Neural cell (in vitro differentiated cells): ENCODE results near the gene PTPRN2. TPM values are rescaled to one million over a fixed set of nuclear protein-coding genes. Genes with fewer than 3 reads are reported as not detected.

Experiments used
- H2AFZ ChIP-seq: fragments of 200-600, 300-800 bp; sonication (generic), shearing (Covaris generic); 2 replicates; pipeline ENCODE4 v1.6.0; 2014; ENCODE audit warnings: low read depth, mild to moderate bottlenecking, antibody characterized with exemption, low read length, moderate library complexity
- H3F3A ChIP-seq: fragments of 200-600 bp; shearing (Covaris generic); 2 replicates; pipeline ENCODE4 v1.6.1; 2016; ENCODE audit warnings: mild to moderate bottlenecking, moderate library complexity, mixed read lengths, antibody characterized with exemption, low read length; ENCODE audit not compliant: insufficient read depth, poor library complexity, severe bottlenecking
- H3K27ac ChIP-seq: fragments of 200-600, 300-800 bp; sonication (generic), shearing (Covaris generic); 2 replicates; pipeline ENCODE4 v1.5.1; 2014; ENCODE audit warnings: mild to moderate bottlenecking, low read length, moderate library complexity
- H3K27me3 ChIP-seq: fragments of 300-800, 200-600 bp; sonication (generic), shearing (Covaris generic); 2 replicates; pipeline ENCODE4 v1.6.0; 2014; ENCODE audit warnings: mild to moderate bottlenecking, low read depth, low read length, moderate library complexity; ENCODE audit not compliant: insufficient read depth
- H3K36me3 ChIP-seq: fragments of 300-800, 200-600 bp; sonication (generic), shearing (Covaris generic); 2 replicates; pipeline ENCODE4 v1.5.1; 2014; ENCODE audit warnings: mild to moderate bottlenecking, antibody characterized with exemption, low read length, moderate library complexity; ENCODE audit not compliant: insufficient read depth
- H3K4me2 ChIP-seq: fragments of 300-800, 200-600 bp; sonication (generic), shearing (Covaris generic); 2 replicates; pipeline ENCODE4 v1.6.0; 2014; ENCODE audit warnings: mild to moderate bottlenecking, low read length
- H3K4me3 ChIP-seq: fragments of 300-800, 200-600 bp; sonication (generic), shearing (Covaris generic); 2 replicates; pipeline ENCODE4 v1.5.1; 2014; ENCODE audit warnings: mild to moderate bottlenecking, low read length, moderate library complexity
- H3K79me2 ChIP-seq: fragments of 200-600 bp; shearing (Covaris generic); replicated peaks from 2 replicates; pipeline ENCODE4 v1.6.0; 2014; ENCODE audit warnings: mild to moderate bottlenecking, low read length, moderate library complexity; ENCODE audit not compliant: insufficient read depth
- H3K9ac ChIP-seq: fragments of 300-800, 200-600 bp; sonication (generic), shearing (Covaris generic); 2 replicates; pipeline ENCODE4 v1.6.1; 2016; ENCODE audit warnings: mild to moderate bottlenecking, low read length, mixed read lengths
- H3K9me2 ChIP-seq: fragments of 200-600 bp; shearing (Covaris generic); 2 replicates; pipeline ENCODE4 v1.6.1; 2016; ENCODE audit warnings: mild to moderate bottlenecking, low read length, mixed read lengths; ENCODE audit not compliant: insufficient read depth
- H3K9me3 ChIP-seq: fragments of 200-600, 300-800 bp; sonication (generic), shearing (Covaris generic); 2 replicates; pipeline ENCODE4 v1.6.1; 2016; ENCODE audit warnings: mild to moderate bottlenecking, mixed run types, low read length, moderate library complexity, mixed read lengths
- H4K20me1 ChIP-seq: fragments of 200-600 bp; shearing (Covaris generic); 2 replicates; pipeline ENCODE4 v1.6.1; 2016; ENCODE audit warnings: mild to moderate bottlenecking, mixed run types; ENCODE audit not compliant: insufficient read depth
- EP300 ChIP-seq: fragments of 450-650 bp; conservative IDR thresholded peaks from 2 replicates; pipeline ENCODE4 v1.6.1; 2014; ENCODE audit warnings: antibody characterized with exemption, mild to moderate bottlenecking, moderate library complexity; ENCODE audit not compliant: poor library complexity, severe bottlenecking
- EZH2 ChIP-seq: fragments of 200-600, 300-800 bp; shearing (Covaris generic), sonication (generic); IDR thresholded peaks from 2 replicates; pipeline ENCODE4 v1.6.1; 2014; ENCODE audit warnings: antibody characterized with exemption, low read length, borderline replicate concordance, mild to moderate bottlenecking; ENCODE audit not compliant: insufficient read depth, poor library complexity, severe bottlenecking
- MXI1 ChIP-seq: fragments of 450-650 bp; conservative IDR thresholded peaks from 2 replicates; pipeline ENCODE4 v1.6.1; 2014; ENCODE audit warnings: antibody characterized with exemption, mild to moderate bottlenecking; ENCODE audit not compliant: poor library complexity, severe bottlenecking
- POLR2AphosphoS5 ChIP-seq: IDR thresholded peaks from 2 replicates; pipeline ENCODE4 v1.6.1; 2012
- RAD21 ChIP-seq: fragments of 450-650 bp; conservative IDR thresholded peaks from 2 replicates; pipeline ENCODE4 v1.6.1; 2014; ENCODE audit warnings: antibody characterized with exemption, mild to moderate bottlenecking, moderate library complexity
- SMC3 ChIP-seq: fragments of 450-650 bp; conservative IDR thresholded peaks from 2 replicates; pipeline ENCODE4 v1.6.1; 2014; ENCODE audit warnings: antibody characterized with exemption, mild to moderate bottlenecking, moderate library complexity; ENCODE audit not compliant: poor library complexity
- TAF1 ChIP-seq: IDR thresholded peaks from 2 replicates; pipeline ENCODE4 v1.6.1; 2012; ENCODE audit warnings: low read depth
- polyA plus RNA-seq: library from polyadenylated mRNA; depleted of rRNA; stranded (reverse); fragments of >200 nt; gene quantifications from 2 replicates; pipeline ENCODE4 v1.2.3, GENCODE V29; 2014
- TF ChIP-seq, protein P1 (sequence below): fragments of 450-650 bp; IDR thresholded peaks from 2 replicates; pipeline ENCODE4 v1.5.1; 2014; ENCODE audit warnings: antibody characterized with exemption, mild to moderate bottlenecking, moderate library complexity; ENCODE audit not compliant: poor library complexity, severe bottlenecking
- TF ChIP-seq, protein P2 (sequence below): IDR thresholded peaks from 2 replicates; pipeline ENCODE4 v1.6.1; 2012; ENCODE audit warnings: borderline replicate concordance

PTPRN2 gene
- polyA plus RNA-seq, 1 donor from 2014 or later: 31.0 TPM

DNA sequence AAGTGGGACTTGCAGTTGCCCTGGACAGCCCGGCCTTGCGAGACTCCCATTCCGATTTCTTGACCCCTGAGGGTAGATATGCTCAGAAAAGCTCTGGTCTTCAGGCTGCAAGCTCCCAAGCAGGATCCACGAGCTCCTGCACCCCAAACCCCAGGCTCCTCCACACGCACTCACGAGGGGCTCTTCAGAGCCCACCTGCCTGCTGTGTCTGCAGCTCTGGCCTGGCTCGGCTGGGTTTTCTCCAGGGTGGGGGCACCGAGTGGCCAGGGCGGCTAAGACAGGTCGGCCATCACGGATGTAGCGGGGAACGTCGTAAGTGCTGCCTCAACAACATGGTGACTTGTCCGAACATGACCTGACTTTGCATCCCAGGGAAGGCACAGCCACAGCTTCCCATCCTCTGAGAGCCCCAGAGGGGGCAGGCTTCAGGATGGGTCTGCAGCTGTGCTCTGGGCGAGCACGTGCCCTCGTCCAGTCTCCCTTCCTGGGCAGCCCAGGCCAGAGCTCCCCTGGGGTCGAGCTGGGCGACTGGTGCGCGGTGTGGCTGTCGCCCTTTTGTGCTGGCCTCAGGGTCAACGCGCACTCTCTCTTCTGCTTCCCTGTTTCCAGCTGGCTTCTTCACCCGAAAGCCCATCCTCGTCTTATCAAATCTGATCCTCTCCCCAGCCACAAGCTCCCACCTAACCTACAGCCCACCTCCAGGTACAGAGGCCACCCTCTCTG, 835.5 kb downstream of the PTPRN2 start:
- H3K4me2 ChIP-seq: no peak overlapping the region
- no peak overlapping the region for H2AFZ ChIP-seq
- no peak overlapping the region for H3K4me3 ChIP-seq
- no peaks in the 10 kb centered on the region for H3K9me2 ChIP-seq
- peak overlapping the region; percentile 58 for H3K27ac ChIP-seq
- no peaks in the 10 kb centered on the region for H3K79me2 ChIP-seq
- no peaks in the 10 kb centered on the region for H3K27me3 ChIP-seq
- H3F3A ChIP-seq: no peaks in the 10 kb centered on the region
- TF ChIP-seq EZH2 (no peak), EP300 (no peak), POLR2AphosphoS5 (no peak), TAF1 (no peak), RAD21 (no peak), SMC3 (no peak), MXI1 (no peak)
- TF ChIP-seq, protein P1, sequence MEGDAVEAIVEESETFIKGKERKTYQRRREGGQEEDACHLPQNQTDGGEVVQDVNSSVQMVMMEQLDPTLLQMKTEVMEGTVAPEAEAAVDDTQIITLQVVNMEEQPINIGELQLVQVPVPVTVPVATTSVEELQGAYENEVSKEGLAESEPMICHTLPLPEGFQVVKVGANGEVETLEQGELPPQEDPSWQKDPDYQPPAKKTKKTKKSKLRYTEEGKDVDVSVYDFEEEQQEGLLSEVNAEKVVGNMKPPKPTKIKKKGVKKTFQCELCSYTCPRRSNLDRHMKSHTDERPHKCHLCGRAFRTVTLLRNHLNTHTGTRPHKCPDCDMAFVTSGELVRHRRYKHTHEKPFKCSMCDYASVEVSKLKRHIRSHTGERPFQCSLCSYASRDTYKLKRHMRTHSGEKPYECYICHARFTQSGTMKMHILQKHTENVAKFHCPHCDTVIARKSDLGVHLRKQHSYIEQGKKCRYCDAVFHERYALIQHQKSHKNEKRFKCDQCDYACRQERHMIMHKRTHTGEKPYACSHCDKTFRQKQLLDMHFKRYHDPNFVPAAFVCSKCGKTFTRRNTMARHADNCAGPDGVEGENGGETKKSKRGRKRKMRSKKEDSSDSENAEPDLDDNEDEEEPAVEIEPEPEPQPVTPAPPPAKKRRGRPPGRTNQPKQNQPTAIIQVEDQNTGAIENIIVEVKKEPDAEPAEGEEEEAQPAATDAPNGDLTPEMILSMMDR: no peak
- TF ChIP-seq, protein P2, sequence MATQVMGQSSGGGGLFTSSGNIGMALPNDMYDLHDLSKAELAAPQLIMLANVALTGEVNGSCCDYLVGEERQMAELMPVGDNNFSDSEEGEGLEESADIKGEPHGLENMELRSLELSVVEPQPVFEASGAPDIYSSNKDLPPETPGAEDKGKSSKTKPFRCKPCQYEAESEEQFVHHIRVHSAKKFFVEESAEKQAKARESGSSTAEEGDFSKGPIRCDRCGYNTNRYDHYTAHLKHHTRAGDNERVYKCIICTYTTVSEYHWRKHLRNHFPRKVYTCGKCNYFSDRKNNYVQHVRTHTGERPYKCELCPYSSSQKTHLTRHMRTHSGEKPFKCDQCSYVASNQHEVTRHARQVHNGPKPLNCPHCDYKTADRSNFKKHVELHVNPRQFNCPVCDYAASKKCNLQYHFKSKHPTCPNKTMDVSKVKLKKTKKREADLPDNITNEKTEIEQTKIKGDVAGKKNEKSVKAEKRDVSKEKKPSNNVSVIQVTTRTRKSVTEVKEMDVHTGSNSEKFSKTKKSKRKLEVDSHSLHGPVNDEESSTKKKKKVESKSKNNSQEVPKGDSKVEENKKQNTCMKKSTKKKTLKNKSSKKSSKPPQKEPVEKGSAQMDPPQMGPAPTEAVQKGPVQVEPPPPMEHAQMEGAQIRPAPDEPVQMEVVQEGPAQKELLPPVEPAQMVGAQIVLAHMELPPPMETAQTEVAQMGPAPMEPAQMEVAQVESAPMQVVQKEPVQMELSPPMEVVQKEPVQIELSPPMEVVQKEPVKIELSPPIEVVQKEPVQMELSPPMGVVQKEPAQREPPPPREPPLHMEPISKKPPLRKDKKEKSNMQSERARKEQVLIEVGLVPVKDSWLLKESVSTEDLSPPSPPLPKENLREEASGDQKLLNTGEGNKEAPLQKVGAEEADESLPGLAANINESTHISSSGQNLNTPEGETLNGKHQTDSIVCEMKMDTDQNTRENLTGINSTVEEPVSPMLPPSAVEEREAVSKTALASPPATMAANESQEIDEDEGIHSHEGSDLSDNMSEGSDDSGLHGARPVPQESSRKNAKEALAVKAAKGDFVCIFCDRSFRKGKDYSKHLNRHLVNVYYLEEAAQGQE: no peak
- H3K9ac ChIP-seq: no peak overlapping the region
- no peaks in the 10 kb centered on the region for H3K9me3 ChIP-seq
- H3K36me3 ChIP-seq: no peaks in the 10 kb centered on the region
- H4K20me1 ChIP-seq: no peaks in the 10 kb centered on the region

DNA sequence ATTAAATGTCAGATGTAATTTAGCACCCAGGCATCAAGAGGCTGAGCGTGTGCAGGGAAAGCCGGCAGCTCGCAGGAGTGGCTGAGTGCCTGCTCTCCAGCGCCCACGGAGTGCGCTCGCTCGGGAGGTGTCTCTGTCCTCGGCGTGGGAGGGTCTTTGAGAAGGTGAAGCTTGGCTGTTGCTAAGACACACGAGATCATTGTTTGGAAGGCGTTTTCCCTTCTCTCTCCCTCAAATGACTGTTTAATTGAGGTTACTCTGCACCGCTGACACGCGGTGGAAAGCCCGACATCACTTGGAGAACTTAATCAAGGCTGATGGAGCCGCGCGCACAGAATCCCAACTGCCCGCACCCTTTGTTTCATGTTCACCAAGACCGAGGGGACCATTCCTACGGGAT, 836.2 kb downstream of the PTPRN2 start:
- no peaks in the 10 kb centered on the region for H3F3A ChIP-seq
- H3K36me3 ChIP-seq: no peaks in the 10 kb centered on the region
- peak overlapping the region; percentile 15 for H3K4me3 ChIP-seq
- no peak overlapping the region for H3K9ac ChIP-seq
- no peaks in the 10 kb centered on the region for H3K9me2 ChIP-seq
- H4K20me1 ChIP-seq: no peaks in the 10 kb centered on the region
- no peaks in the 10 kb centered on the region for H3K27me3 ChIP-seq
- no peaks in the 10 kb centered on the region for H3K9me3 ChIP-seq
- no peak overlapping the region for H3K4me2 ChIP-seq
- H3K79me2 ChIP-seq: no peaks in the 10 kb centered on the region
- TF ChIP-seq MXI1 (no peak), POLR2AphosphoS5 (peak; percentile 31), SMC3 (no peak)
- TF ChIP-seq, protein P1: no peak
- peak overlapping the region; percentile 58 for H3K27ac ChIP-seq
- no peak overlapping the region for H2AFZ ChIP-seq
